Body of pancreas (tissue), 4 donors: ENCODE data around the gene TBL1Y.

Experiments used
- POLR2A ChIP-seq, 3 donors: fragments of 450-650 bp; IDR thresholded peaks; one replicate each; pipeline ENCODE4 v1.6.1; 2016; ENCODE audit warnings: antibody characterized with exemption in 3 of 3, mild to moderate bottlenecking in 2 of 3
- TF ChIP-seq, protein P1 (sequence below), 7 experiments: fragments of 450-650 bp in 4 of 7; fragments of 200-600 bp in 3 of 7; sonication (generic) in 3 of 7; IDR thresholded peaks; one replicate each; pipeline ENCODE4 v1.5.1; 2016 to 2019; ENCODE audit warnings: antibody characterized with exemption in 7 of 7

DNA sequence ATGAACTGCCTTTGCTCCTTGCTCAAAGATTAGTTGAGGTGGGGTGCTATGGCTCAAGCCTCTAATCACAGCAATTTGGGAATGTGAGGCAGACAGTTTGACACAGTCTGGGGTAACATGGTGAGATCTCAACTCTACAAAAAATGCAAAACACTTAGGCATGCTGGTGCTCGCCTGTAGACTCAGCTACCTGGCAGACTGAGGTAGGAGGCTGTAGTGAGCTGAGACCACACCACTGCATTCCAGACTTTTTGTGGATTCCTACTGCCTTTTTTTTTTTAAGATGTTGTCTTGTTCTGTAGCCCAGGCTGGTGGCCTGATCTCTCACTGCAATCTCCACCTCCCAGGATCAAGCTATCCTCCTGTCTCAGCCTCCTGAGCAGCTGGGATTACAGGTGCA, 2.9 kb upstream of the TBL1Y start:
- TF ChIP-seq, protein P1, sequence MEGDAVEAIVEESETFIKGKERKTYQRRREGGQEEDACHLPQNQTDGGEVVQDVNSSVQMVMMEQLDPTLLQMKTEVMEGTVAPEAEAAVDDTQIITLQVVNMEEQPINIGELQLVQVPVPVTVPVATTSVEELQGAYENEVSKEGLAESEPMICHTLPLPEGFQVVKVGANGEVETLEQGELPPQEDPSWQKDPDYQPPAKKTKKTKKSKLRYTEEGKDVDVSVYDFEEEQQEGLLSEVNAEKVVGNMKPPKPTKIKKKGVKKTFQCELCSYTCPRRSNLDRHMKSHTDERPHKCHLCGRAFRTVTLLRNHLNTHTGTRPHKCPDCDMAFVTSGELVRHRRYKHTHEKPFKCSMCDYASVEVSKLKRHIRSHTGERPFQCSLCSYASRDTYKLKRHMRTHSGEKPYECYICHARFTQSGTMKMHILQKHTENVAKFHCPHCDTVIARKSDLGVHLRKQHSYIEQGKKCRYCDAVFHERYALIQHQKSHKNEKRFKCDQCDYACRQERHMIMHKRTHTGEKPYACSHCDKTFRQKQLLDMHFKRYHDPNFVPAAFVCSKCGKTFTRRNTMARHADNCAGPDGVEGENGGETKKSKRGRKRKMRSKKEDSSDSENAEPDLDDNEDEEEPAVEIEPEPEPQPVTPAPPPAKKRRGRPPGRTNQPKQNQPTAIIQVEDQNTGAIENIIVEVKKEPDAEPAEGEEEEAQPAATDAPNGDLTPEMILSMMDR (IDR thresholded peaks at IDR 0.05) = no peak
- TF ChIP-seq POLR2A (IDR thresholded peaks at IDR 0.05) = no peak
